ENCODE results near the gene POU2F1.

Gene POU2F1

GRCh38 chr1:167465743-167466142, 245.1 kb downstream of the POU2F1 start:
- no peak for DNase-seq (ENCODE audit: extremely low read depth, low read depth)
- TF ChIP-seq CTCF (IDR thresholded peaks at IDR 0.05; ENCODE audit: low read depth, low read length): no peak

GRCh38 chr1:167467126-167467710, 246.5 kb downstream of the POU2F1 start:
- DNase-seq (ENCODE audit: extremely low read depth, low read depth): no peak
- TF ChIP-seq CTCF (IDR thresholded peaks at IDR 0.05; ENCODE audit: low read depth, low read length): no peak

GRCh38 chr1:167467752-167468151, 247.1 kb downstream of the POU2F1 start:
- no peak for TF ChIP-seq CTCF (IDR thresholded peaks at IDR 0.05; ENCODE audit: low read depth, low read length)
- DNase-seq (ENCODE audit: extremely low read depth, low read depth): no peak

GRCh38 chr1:167469280-167469965, 248.7 kb downstream of the POU2F1 start:
- no peak for TF ChIP-seq CTCF (IDR thresholded peaks at IDR 0.05; ENCODE audit: low read depth, low read length)
- no peak for DNase-seq (ENCODE audit: extremely low read depth, low read depth)

- no peak for DNase-seq (ENCODE audit: extremely low read depth, low read depth)
- no peak for TF ChIP-seq CTCF (IDR thresholded peaks at IDR 0.05; ENCODE audit: low read depth, low read length)
Observed at GRCh38 chr1:167471568-167471967, 250.9 kb downstream of the POU2F1 start.

- TF ChIP-seq CTCF (IDR thresholded peaks at IDR 0.05; ENCODE audit: low read depth, low read length): no peak
- DNase-seq (ENCODE audit: extremely low read depth, low read depth): no peak
Observed at GRCh38 chr1:167472752-167473521, 252.3 kb downstream of the POU2F1 start.

- TF ChIP-seq CTCF (IDR thresholded peaks at IDR 0.05; ENCODE audit: low read depth, low read length): no peak
- DNase-seq (ENCODE audit: extremely low read depth, low read depth): no peak
Observed at GRCh38 chr1:167473761-167474160, 253.1 kb downstream of the POU2F1 start.
